GM12878 (cell line): ENCODE measurements around the gene PLK4. TPM values are rescaled to one million over a fixed set of nuclear protein-coding genes. Genes with fewer than 3 reads are reported as not detected.

Experiments
- ATAC-seq: fragments of 200-7000 bp; cut with Tn5 transposase; 3 replicates; pipeline ENCODE4 v1.9.1; 2020; ENCODE audit warnings: mild to moderate bottlenecking, moderate library complexity
- BruUV-seq: library from RNA; stranded (reverse); fragments of 400-500 nt; replicated peaks from 2 replicates; lab custom pipeline; 2021; lab: Mats Ljungman, UMichigan
- CTCF ChIA-PET: fragments of 300-600 bp; sonication (Branson Sonifier 250); formaldehyde crosslinking; extraction: SDS; loops from one replicate; lab custom pipeline; 2021; ENCODE audit warnings: inconsistent platforms; lab: Yijun Ruan, JAX
- POLR2A ChIA-PET: fragments of 350-600 bp; formaldehyde crosslinking; extraction: SDS; loops from one replicate; lab custom pipeline; 2021; ENCODE audit warnings: inconsistent platforms; lab: Charles Lee
- RAD21 ChIA-PET: fragments of 300-600 bp; sonication (Branson Sonifier 250); formaldehyde crosslinking; loops from one replicate; lab custom pipeline; 2023; ENCODE audit warnings: antibody characterized with exemption; ENCODE audit not compliant: unreplicated experiment; lab: Charles Lee
- SMC1A ChIA-PET: fragments of 300-600 bp; sonication (Branson Sonifier 250); formaldehyde crosslinking; loops from one replicate; lab custom pipeline; 2023; ENCODE audit not compliant: unreplicated experiment, uncharacterized antibody; lab: Charles Lee
- DNase-seq: peaks from one replicate; pipeline ENCODE4 v3.0.0-alpha.2; 2011; ENCODE audit warnings: low read depth, low spot score
- FAIRE-seq: peaks from 3 replicates; lab custom pipeline; 2011; peaks lifted over from hg19 to GRCh38; lab: Jason Lieb, UNC
- H2AFZ ChIP-seq: 2 replicates; pipeline ENCODE4 v1.6.0; 2011; ENCODE audit warnings: low read depth, low read length, control low read depth; ENCODE audit not compliant: control insufficient read depth
- H3K27ac ChIP-seq: 2 replicates; pipeline ENCODE4 v1.5.1; 2011; ENCODE audit warnings: control low read depth; ENCODE audit not compliant: control insufficient read depth, insufficient read depth
- H3K27me3 ChIP-seq, 2 experiments: replicated peaks in 1 of 2; 2 replicates each; pipeline versions ENCODE4 v1.6.0 to v1.6.1; 2011; ENCODE audit warnings: low read length in 1 of 2; ENCODE audit not compliant: control insufficient read depth in 2 of 2, insufficient read depth in 2 of 2
- H3K36me3 ChIP-seq, 2 experiments: 2 replicates each; pipeline ENCODE4 v1.5.1; 2011; ENCODE audit warnings: low read length in 1 of 2; ENCODE audit not compliant: control insufficient read depth in 2 of 2, insufficient read depth in 2 of 2
- H3K4me1 ChIP-seq: 2 replicates; pipeline ENCODE4 v1.6.1; 2011; ENCODE audit warnings: mild to moderate bottlenecking, low read length, moderate library complexity, mixed read lengths; ENCODE audit not compliant: control insufficient read depth, insufficient read depth
- H3K4me2 ChIP-seq: 2 replicates; pipeline ENCODE4 v1.6.0; 2011; ENCODE audit warnings: control low read depth; ENCODE audit not compliant: control insufficient read depth, insufficient read depth
- H3K4me3 ChIP-seq: fragments of 200-600 bp; sonication (generic); 2 replicates; pipeline ENCODE4 v1.5.1; 2016
- H3K79me2 ChIP-seq: 2 replicates; pipeline ENCODE4 v1.6.0; 2011; ENCODE audit warnings: low read length; ENCODE audit not compliant: control insufficient read depth, insufficient read depth
- H3K9ac ChIP-seq: 2 replicates; pipeline ENCODE4 v1.8.0; 2011; ENCODE audit warnings: low read length, control low read depth, mixed read lengths; ENCODE audit not compliant: control insufficient read depth, insufficient read depth
- H3K9me3 ChIP-seq: replicated peaks from 3 replicates; pipeline ENCODE4 v1.5.1; 2011; ENCODE audit warnings: mild to moderate bottlenecking, low read length; ENCODE audit not compliant: control insufficient read depth, insufficient read depth
- H4K20me1 ChIP-seq: 2 replicates; pipeline ENCODE4 v1.6.0; 2011; ENCODE audit not compliant: control insufficient read depth, insufficient read depth
- CHD4 ChIP-seq: fragments of 200-600 bp; sonication (generic); IDR thresholded peaks from 2 replicates; pipeline ENCODE4 v1.6.1; 2016; ENCODE audit warnings: mild to moderate bottlenecking
- CREB1 ChIP-seq: IDR thresholded peaks from 2 replicates; pipeline ENCODE4 v1.6.1; 2012; ENCODE audit warnings: low read depth, mild to moderate bottlenecking, inconsistent platforms
- FOXK2 ChIP-seq: fragments of 450-650 bp; IDR thresholded peaks from 2 replicates; pipeline ENCODE4 v1.6.1; 2017; ENCODE audit warnings: mild to moderate bottlenecking, moderate library complexity
- KAT2A ChIP-seq: conservative IDR thresholded peaks from 2 replicates; pipeline ENCODE4 v1.6.1; 2011; ENCODE audit warnings: low read depth, low read length; ENCODE audit not compliant: control insufficient read depth
- SIX5 ChIP-seq: IDR thresholded peaks from 2 replicates; pipeline ENCODE4 v1.6.1; 2011; ENCODE audit warnings: mild to moderate bottlenecking, low read depth, low read length, moderate library complexity; ENCODE audit not compliant: severe bottlenecking
- SP1 ChIP-seq: IDR thresholded peaks from one replicate; pipeline ENCODE4 v1.6.1; 2011; ENCODE audit warnings: low read depth, low read length
- WGBS: methylation state at CpG from one replicate; pipeline ENCODE4 v1.1.6; 2016; ENCODE audit warnings: low lambda C conversion rate; ENCODE audit not compliant: insufficient replicate concordance, insufficient coverage; ENCODE audit errors: missing lambda C conversion rate; 5-methylcytosine and 5-hydroxymethylcytosine counted together
- in situ Hi-C: fragments of 300-500 bp; cut with MboI; formaldehyde crosslinking; loops from 9 replicates; pipeline ENCODE4 v1.14.3; 2018; ENCODE audit warnings: mixed read lengths
- intact Hi-C: fragments of 100-400 bp; cut with micrococcal nuclease; formaldehyde crosslinking; loops from one replicate; pipeline ENCODE4 v1.14.2; 2022; ENCODE audit not compliant: unreplicated experiment
- polyA plus RNA-seq, 11 experiments: library from polyadenylated mRNA; depleted of rRNA in 4 of 11; unstranded in 6 of 11; stranded (reverse) in 5 of 11; fragments of >200 nt; fragmentation: Nextera tagmentation in 4 of 11; fragmentation: Illumina TruSeq in 1 of 11; extraction: Ambion mirVana in 4 of 11; extraction: Trizol in 1 of 11; gene quantifications; 1 replicate in 1 of 11; 2 replicates in 10 of 11; pipeline versions ENCODE4 v1.2.1 to v1.2.3, GENCODE V29; 2011 to 2016; ENCODE audit warnings: inconsistent platforms in 2 of 11, missing spikeins in 2 of 11, low read depth in 1 of 11
- total RNA-seq, 4 experiments: library from RNA; depleted of rRNA in 3 of 4; stranded (reverse); fragments of >200 nt in 3 of 4; fragmentation: Illumina TruSeq in 1 of 4; extraction: Trizol in 1 of 4; gene quantifications; 2 replicates each; pipeline versions ENCODE4 v1.2.1 to v1.2.3, GENCODE V29; 2013 to 2021
- TF ChIP-seq, protein P1 (sequence below): IDR thresholded peaks from 2 replicates; pipeline ENCODE4 v1.6.1; 2012; ENCODE audit warnings: low read length, inconsistent platforms
- TF ChIP-seq, protein P2 (sequence below): IDR thresholded peaks from 2 replicates; pipeline ENCODE4 v1.6.1; 2011; ENCODE audit warnings: low read depth, mild to moderate bottlenecking, low read length, moderate library complexity, borderline replicate concordance; ENCODE audit errors: extremely low read depth
- TF ChIP-seq, protein P3 (sequence below): fragments of 450-650 bp; IDR thresholded peaks from 2 replicates; pipeline ENCODE4 v1.6.1; 2017; ENCODE audit warnings: mild to moderate bottlenecking, low read depth, inconsistent platforms; ENCODE audit not compliant: poor library complexity, severe bottlenecking

The PLK4 gene
- total and polyA plus RNA-seq, 10 of the 15 experiments (the other 5 are each of a cell fraction or from before 2014, with no cell fraction given) = 16.6 to 55.3 (median 45.8) TPM

DNA sequence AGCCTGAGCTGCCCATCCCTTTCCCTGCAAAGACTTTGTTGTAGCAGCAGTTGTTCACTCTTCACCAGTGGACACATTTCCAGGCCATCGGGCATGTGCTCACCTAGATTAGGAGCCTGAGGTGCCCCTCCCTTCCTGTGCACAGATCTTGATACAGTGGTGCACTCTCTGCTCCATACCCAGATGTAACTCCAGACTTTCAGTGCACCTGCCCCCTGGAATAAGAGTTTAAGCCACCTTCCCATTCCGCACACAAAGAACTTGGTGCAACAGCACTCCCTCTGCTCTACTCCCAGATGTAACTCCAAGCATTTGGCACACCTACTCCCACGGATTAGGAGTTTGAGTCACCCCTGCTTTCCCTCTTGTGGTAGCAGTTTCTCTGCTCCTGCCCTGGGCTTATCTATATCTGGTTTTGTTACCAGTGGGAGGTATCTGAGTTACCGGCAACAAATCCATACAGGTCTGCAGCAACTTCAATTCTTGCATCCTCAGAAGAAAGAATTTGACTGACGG is 36.0 kb upstream of the PLK4 start:
- Histone ChIP-seq H3K4me2 (no peak overlapping the region), H3K4me1 (no peaks in the 10 kb centered on the region), H3K4me3 (no peak overlapping the region), H3K79me2 (no peaks in the 10 kb centered on the region), H4K20me1 (no peaks in the 10 kb centered on the region), H3K9me3 (peaks cover 7% of the 10 kb centered on the region), H2AFZ (no peak overlapping the region), H3K27me3 (no peaks in the 10 kb centered on the region), H3K36me3 (no peaks in the 10 kb centered on the region), H3K9ac (no peak overlapping the region), H3K27ac (no peak overlapping the region)
- RAD21 ChIA-PET = no interaction called here
- intact Hi-C loops (no loop called here), in situ Hi-C loops (no loop called here)
- DNase-seq (no peak), FAIRE-seq (no peak), ATAC-seq (peak; percentile 22; the same call in 2 of the 3 replicates)
- TF ChIP-seq, protein P1, sequence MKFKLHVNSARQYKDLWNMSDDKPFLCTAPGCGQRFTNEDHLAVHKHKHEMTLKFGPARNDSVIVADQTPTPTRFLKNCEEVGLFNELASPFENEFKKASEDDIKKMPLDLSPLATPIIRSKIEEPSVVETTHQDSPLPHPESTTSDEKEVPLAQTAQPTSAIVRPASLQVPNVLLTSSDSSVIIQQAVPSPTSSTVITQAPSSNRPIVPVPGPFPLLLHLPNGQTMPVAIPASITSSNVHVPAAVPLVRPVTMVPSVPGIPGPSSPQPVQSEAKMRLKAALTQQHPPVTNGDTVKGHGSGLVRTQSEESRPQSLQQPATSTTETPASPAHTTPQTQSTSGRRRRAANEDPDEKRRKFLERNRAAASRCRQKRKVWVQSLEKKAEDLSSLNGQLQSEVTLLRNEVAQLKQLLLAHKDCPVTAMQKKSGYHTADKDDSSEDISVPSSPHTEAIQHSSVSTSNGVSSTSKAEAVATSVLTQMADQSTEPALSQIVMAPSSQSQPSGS = no peak
- SMC1A ChIA-PET = interaction anchor here (1.6 kb wide), 1 partner anchor 13 kb away, joined by 3 read pairs; no protein-coding TSS in a partner anchor
- POLR2A ChIA-PET = no interaction called here
- CTCF ChIA-PET = no interaction called here
- 99% methylated on average over 5 of the region's 5 CpGs for WGBS
- no TSS peak for BruUV-seq

- FAIRE-seq (no peak), ATAC-seq (no peak), DNase-seq (no peak)
- Histone ChIP-seq H2AFZ (no peak overlapping the region), H3K79me2 (no peaks in the 10 kb centered on the region), H4K20me1 (no peaks in the 10 kb centered on the region), H3K4me1 (no peaks in the 10 kb centered on the region), H3K9me3 (peaks cover 12% of the 10 kb centered on the region), H3K4me2 (no peak overlapping the region), H3K27me3 (no peaks in the 10 kb centered on the region), H3K27ac (no peak overlapping the region), H3K4me3 (no peak overlapping the region), H3K9ac (no peak overlapping the region), H3K36me3 (no peaks in the 10 kb centered on the region; a peak in 1 of 4 replicates)
- SMC1A ChIA-PET = no interaction called here
- POLR2A ChIA-PET = no interaction called here
- RAD21 ChIA-PET = interaction anchor here (0.6 kb wide), 1 partner anchor 212 kb away, joined by 3 read pairs; no protein-coding TSS in a partner anchor
- intact Hi-C loops (no loop called here), in situ Hi-C loops (no loop called here)
- no TSS peak for BruUV-seq
- CTCF ChIA-PET = interaction anchor here (0.7 kb wide), 1 partner anchor 32 kb away, joined by 3 read pairs; no protein-coding TSS in a partner anchor
- TF ChIP-seq, protein P2, sequence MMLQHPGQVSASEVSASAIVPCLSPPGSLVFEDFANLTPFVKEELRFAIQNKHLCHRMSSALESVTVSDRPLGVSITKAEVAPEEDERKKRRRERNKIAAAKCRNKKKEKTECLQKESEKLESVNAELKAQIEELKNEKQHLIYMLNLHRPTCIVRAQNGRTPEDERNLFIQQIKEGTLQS = no peak
- TF ChIP-seq CHD4 (no peak), CREB1 (no peak), SIX5 (no peak), FOXK2 (no peak), SP1 (no peak), KAT2A (no peak)
- TF ChIP-seq, protein P3, sequence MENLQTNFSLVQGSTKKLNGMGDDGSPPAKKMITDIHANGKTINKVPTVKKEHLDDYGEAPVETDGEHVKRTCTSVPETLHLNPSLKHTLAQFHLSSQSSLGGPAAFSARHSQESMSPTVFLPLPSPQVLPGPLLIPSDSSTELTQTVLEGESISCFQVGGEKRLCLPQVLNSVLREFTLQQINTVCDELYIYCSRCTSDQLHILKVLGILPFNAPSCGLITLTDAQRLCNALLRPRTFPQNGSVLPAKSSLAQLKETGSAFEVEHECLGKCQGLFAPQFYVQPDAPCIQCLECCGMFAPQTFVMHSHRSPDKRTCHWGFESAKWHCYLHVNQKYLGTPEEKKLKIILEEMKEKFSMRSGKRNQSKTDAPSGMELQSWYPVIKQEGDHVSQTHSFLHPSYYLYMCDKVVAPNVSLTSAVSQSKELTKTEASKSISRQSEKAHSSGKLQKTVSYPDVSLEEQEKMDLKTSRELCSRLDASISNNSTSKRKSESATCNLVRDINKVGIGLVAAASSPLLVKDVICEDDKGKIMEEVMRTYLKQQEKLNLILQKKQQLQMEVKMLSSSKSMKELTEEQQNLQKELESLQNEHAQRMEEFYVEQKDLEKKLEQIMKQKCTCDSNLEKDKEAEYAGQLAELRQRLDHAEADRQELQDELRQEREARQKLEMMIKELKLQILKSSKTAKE = no peak
Observed at GRCh38 chr4:127846061-127846460, 34.6 kb upstream of the PLK4 start.
